Ascending aorta (tissue), 2 donors: Measurements from ENCODE around the gene DYNC1LI1. TPM values are rescaled to one million over a fixed set of nuclear protein-coding genes. Genes with fewer than 3 reads are reported as not detected.

ENCODE experiments used
- DNase-seq, 2 donors: peaks; one replicate each; pipeline ENCODE4 v3.0.0-alpha.2; 2019; ENCODE audit warnings: low spot score in 2 of 2
- H3K27ac ChIP-seq, 2 donors: fragments of 200-600 bp; sonication (generic); one replicate each; pipeline ENCODE4 v1.5.1; 2016 to 2017; ENCODE audit warnings: mild to moderate bottlenecking in 1 of 2
- H3K27me3 ChIP-seq: fragments of 200-600 bp; sonication (generic); one replicate; pipeline ENCODE4 v1.5.1; 2017
- H3K36me3 ChIP-seq, 2 donors: fragments of 200-600 bp; sonication (generic); one replicate each; pipeline ENCODE4 v1.5.1; 2016
- H3K4me1 ChIP-seq, 2 donors: fragments of 200-600 bp; sonication (generic); one replicate each; pipeline ENCODE4 v1.5.1; 2016 to 2017; ENCODE audit warnings: mild to moderate bottlenecking in 1 of 2
- H3K4me3 ChIP-seq, 2 donors: fragments of 200-600 bp; sonication (generic); one replicate each; pipeline ENCODE4 v1.5.1; 2016 to 2017; ENCODE audit warnings: mild to moderate bottlenecking in 1 of 2
- H3K9me3 ChIP-seq, 2 donors: fragments of 200-600 bp; sonication (generic); one replicate each; pipeline ENCODE4 v1.5.1; 2016
- intact Hi-C: fragments of 100-400 bp; cut with DNase I; formaldehyde crosslinking; loops from one replicate; pipeline ENCODE4 v1.15.1; 2023
- total RNA-seq: library from RNA; depleted of rRNA; stranded (reverse); fragments of >200 nt; gene quantifications from one replicate; pipeline ENCODE4 v1.1.0, GENCODE V29; 2016
- TF ChIP-seq, protein P1 (sequence below), 3 experiments: fragments of 200-600 bp in 2 of 3; fragments of 450-650 bp in 1 of 3; sonication (generic) in 2 of 3; IDR thresholded peaks; one replicate each; pipeline ENCODE4 v1.5.1; 2016 to 2019; ENCODE audit warnings: antibody characterized with exemption in 3 of 3, mild to moderate bottlenecking in 1 of 3, moderate library complexity in 1 of 3

DYNC1LI1 gene
- 22.1 TPM for total RNA-seq

DNA sequence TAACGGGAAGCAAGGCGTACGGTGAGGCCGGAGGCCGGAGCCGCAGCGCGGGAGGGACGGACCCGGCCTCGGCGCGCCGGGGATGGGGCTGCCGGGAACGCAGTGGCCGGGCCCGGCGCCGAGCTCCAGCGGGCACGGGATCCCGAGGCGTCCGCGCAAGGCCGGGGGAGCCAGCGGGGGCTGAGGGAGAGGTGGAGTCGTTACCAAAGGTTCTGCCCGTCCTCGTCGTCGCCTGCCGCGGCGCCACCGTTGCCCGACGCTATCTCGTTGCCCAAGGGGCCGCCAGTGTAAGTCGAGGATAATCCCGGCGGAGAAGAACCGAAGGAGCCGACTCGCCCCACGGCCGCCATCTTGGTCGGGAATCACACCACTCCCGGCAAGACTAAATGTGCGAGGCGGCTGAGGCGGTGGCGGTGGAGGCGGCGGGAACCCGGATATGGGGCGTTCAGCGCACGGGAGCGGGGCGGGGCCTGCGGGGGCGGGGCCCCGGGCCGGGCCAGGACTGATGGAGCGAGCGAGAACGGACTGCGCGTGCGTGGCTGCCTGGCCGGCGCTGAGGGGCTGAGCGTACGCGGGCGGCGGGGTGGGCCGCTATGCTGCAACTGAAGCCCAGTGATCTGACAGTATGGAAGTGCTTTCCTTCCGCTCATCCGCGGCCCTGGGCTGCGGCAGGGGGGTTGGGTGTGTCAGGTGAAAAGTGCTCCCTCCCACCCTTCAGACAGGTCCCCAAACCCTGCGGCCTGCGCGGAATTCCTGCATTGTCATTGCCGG is at the start of gene DYNC1LI1:
TSS of gene DYNC1LI1 (minus strand) at position 438 of the 771 bp plus-strand sequence. CDS start at position 350, 88 bp downstream.
- intact Hi-C loops: loop anchor here (2.0 to 5.0 kb wide), 4 partner anchors 42 to 527 kb away; partner anchors contain the start of genes CMTM6, GLB1 and TMPPE
- TF ChIP-seq, protein P1, sequence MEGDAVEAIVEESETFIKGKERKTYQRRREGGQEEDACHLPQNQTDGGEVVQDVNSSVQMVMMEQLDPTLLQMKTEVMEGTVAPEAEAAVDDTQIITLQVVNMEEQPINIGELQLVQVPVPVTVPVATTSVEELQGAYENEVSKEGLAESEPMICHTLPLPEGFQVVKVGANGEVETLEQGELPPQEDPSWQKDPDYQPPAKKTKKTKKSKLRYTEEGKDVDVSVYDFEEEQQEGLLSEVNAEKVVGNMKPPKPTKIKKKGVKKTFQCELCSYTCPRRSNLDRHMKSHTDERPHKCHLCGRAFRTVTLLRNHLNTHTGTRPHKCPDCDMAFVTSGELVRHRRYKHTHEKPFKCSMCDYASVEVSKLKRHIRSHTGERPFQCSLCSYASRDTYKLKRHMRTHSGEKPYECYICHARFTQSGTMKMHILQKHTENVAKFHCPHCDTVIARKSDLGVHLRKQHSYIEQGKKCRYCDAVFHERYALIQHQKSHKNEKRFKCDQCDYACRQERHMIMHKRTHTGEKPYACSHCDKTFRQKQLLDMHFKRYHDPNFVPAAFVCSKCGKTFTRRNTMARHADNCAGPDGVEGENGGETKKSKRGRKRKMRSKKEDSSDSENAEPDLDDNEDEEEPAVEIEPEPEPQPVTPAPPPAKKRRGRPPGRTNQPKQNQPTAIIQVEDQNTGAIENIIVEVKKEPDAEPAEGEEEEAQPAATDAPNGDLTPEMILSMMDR (IDR thresholded peaks at IDR 0.05): no peak
- peak within 1 kb of the TSS; percentile 96 to 100 for H3K27ac ChIP-seq
- peaks cover 0 to 7% of the 10 kb centered on the region in 2 donors for H3K36me3 ChIP-seq
- no peaks in the 10 kb centered on the region for H3K27me3 ChIP-seq
- H3K4me1 ChIP-seq: peaks cover 0 to 7% of the 10 kb centered on the region in 2 donors
- H3K9me3 ChIP-seq: no peaks in the 10 kb centered on the region
- DNase-seq: peak; percentile 81 to 96
- H3K4me3 ChIP-seq: peak within 1 kb of the TSS; percentile 89 to 92

DNA sequence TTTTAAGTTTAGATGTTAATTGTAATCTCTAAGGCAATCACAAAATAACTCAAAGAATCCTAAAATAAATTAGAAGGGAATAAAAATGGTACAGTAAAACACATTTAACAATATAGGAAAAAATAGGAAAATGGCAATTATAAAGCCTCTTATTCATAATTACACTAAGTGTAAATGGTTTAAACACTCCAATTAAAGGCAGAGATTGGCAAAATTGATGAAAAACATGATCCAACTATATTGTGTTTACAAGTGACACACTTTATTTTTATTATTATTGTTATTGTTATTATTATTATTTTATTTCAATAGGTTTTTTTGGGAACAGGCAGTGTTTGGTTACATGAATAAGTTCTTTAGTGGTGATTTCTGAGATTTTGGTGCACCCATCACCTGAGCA is 48.7 kb upstream of the DYNC1LI1 start:
- peaks cover 0 to 5% of the 10 kb centered on the region in 2 donors for H3K9me3 ChIP-seq
- no peaks in the 10 kb centered on the region for H3K27me3 ChIP-seq
- no peak overlapping the region for H3K27ac ChIP-seq
- no peak for DNase-seq
- H3K36me3 ChIP-seq: no peaks in the 10 kb centered on the region
- intact Hi-C loops: no loop called here
- TF ChIP-seq, protein P1 (IDR thresholded peaks at IDR 0.05): no peak
- H3K4me1 ChIP-seq: peaks cover 0 to 2% of the 10 kb centered on the region in 2 donors
- H3K4me3 ChIP-seq: no peak overlapping the region

GRCh38 chr3:32616267-32616962 is 45.8 kb upstream of the DYNC1LI1 start:
- TF ChIP-seq, protein P1 (IDR thresholded peaks at IDR 0.05): no peak
- no peak overlapping the region for H3K27ac ChIP-seq
- no peaks in the 10 kb centered on the region for H3K27me3 ChIP-seq
- H3K9me3 ChIP-seq: peaks cover 0 to 5% of the 10 kb centered on the region in 2 donors
- intact Hi-C loops: no loop called here
- no peaks in the 10 kb centered on the region for H3K36me3 ChIP-seq
- H3K4me1 ChIP-seq: peaks cover 0 to 9% of the 10 kb centered on the region in 2 donors
- H3K4me3 ChIP-seq: no peak overlapping the region
- DNase-seq: no peak

- Histone ChIP-seq H3K36me3 (no peaks in the 10 kb centered on the region), H3K27ac (no peak overlapping the region), H3K9me3 (peaks cover 0 to 5% of the 10 kb centered on the region in 2 donors), H3K27me3 (no peaks in the 10 kb centered on the region), H3K4me3 (no peak overlapping the region), H3K4me1 (peaks cover 0 to 7% of the 10 kb centered on the region in 2 donors)
- no peak for DNase-seq
- TF ChIP-seq, protein P1 (IDR thresholded peaks at IDR 0.05): no peak
- intact Hi-C loops: loop anchor here (5.0 kb wide), 1 partner anchor 43 kb away; the partner anchor contains the start of gene DYNC1LI1
Measured at GRCh38 chr3:32614956-32615355, 44.3 kb upstream of the DYNC1LI1 start.

- intact Hi-C loops: loop anchor here (5.0 kb wide), 1 partner anchor 41 kb away; the partner anchor contains the start of gene DYNC1LI1
- H3K36me3 ChIP-seq: no peaks in the 10 kb centered on the region
- TF ChIP-seq, protein P1 (IDR thresholded peaks at IDR 0.05): no peak
- no peak for DNase-seq
- peak overlapping the region in 1 of 2 donors; percentile 69 for H3K27ac ChIP-seq
- H3K4me3 ChIP-seq: no peak overlapping the region
- peaks cover 0 to 7% of the 10 kb centered on the region in 2 donors for H3K4me1 ChIP-seq
- no peaks in the 10 kb centered on the region for H3K9me3 ChIP-seq
- no peaks in the 10 kb centered on the region for H3K27me3 ChIP-seq
Measured at GRCh38 chr3:32613183-32613582, 42.5 kb upstream of the DYNC1LI1 start.
